HepG2 (cell line): ENCODE measurements around the gene ARF6. TPM values are rescaled to one million over a fixed set of nuclear protein-coding genes. Genes with fewer than 3 reads are reported as not detected.

Experiments
- EP300 ChIP-seq, 3 experiments: sonication (generic) in 1 of 3; formaldehyde crosslinking in 1 of 3; IDR thresholded peaks; 2 replicates each; pipeline versions ENCODE4 v1.5.1 to v1.6.1; 2011 to 2020; ENCODE audit warnings: low read depth in 2 of 3, low read length in 2 of 3, borderline replicate concordance in 1 of 3, improper control_type of control experiment in 1 of 3, mild to moderate bottlenecking in 1 of 3, missing genetic modification reagents in 1 of 3, moderate library complexity in 1 of 3
- MIXL1 ChIP-seq: IDR thresholded peaks from 2 replicates; pipeline ENCODE4 v1.6.1; 2016
- NFKBIZ ChIP-seq: IDR thresholded peaks from 2 replicates; pipeline ENCODE4 v1.6.1; 2018; ENCODE audit warnings: missing genetic modification reagents, missing compliant biosample characterization
- NR1H2 ChIP-seq: sonication (generic); formaldehyde crosslinking; IDR thresholded peaks from 2 replicates; pipeline ENCODE4 v1.8.1; 2022; ENCODE audit warnings: low read depth, missing genetic modification reagents, borderline replicate concordance
- PAXIP1 ChIP-seq: sonication (generic); formaldehyde crosslinking; conservative IDR thresholded peaks from 2 replicates; pipeline ENCODE4 v1.4.0; 2020; ENCODE audit warnings: mild to moderate bottlenecking, missing genetic modification reagents, moderate library complexity
- RBM39 ChIP-seq: fragments of 200-400 bp; formaldehyde crosslinking; IDR thresholded peaks from one replicate; pipeline ENCODE4 v1.6.1; 2018; ENCODE audit warnings: antibody characterized with exemption, mild to moderate bottlenecking, low read depth, low read length; ENCODE audit not compliant: poor library complexity, severe bottlenecking
- SKI ChIP-seq: fragments of 450-650 bp; IDR thresholded peaks from one replicate; pipeline ENCODE4 v1.6.1; 2018; ENCODE audit warnings: mild to moderate bottlenecking; ENCODE audit not compliant: partially characterized antibody
- SMARCE1 ChIP-seq: fragments of 450-650 bp; IDR thresholded peaks from 2 replicates; pipeline ENCODE4 v1.6.1; 2017; ENCODE audit warnings: borderline replicate concordance
- TAF1 ChIP-seq: sonication (generic); formaldehyde crosslinking; IDR thresholded peaks from 2 replicates; pipeline ENCODE4 v1.4.0; 2020; ENCODE audit warnings: missing genetic modification reagents
- TERF1 ChIP-seq: sonication (generic); formaldehyde crosslinking; IDR thresholded peaks from 2 replicates; pipeline ENCODE4 v1.8.0; 2022; ENCODE audit warnings: mild to moderate bottlenecking, missing genetic modification reagents, moderate library complexity
- ZNF230 ChIP-seq: sonication (generic); formaldehyde crosslinking; IDR thresholded peaks from 2 replicates; pipeline ENCODE4 v1.4.0; 2020; ENCODE audit warnings: mild to moderate bottlenecking, missing genetic modification reagents
- ZNF251 ChIP-seq: sonication (generic); formaldehyde crosslinking; IDR thresholded peaks from 2 replicates; pipeline ENCODE4 v1.9.0; 2021; ENCODE audit warnings: mild to moderate bottlenecking, missing genetic modification reagents
- ZNF432 ChIP-seq: sonication (generic); formaldehyde crosslinking; IDR thresholded peaks from 2 replicates; pipeline ENCODE4 v1.5.0; 2020; ENCODE audit warnings: missing genetic modification reagents, mild to moderate bottlenecking, borderline replicate concordance
- polyA plus RNA-seq, 8 experiments: library from polyadenylated mRNA; depleted of rRNA in 3 of 8; stranded (reverse) in 7 of 8; unstranded in 1 of 8; fragments of >200 nt; fragmentation: Illumina TruSeq in 4 of 8; extraction: Trizol in 4 of 8; gene quantifications; 2 replicates each; pipeline versions ENCODE4 v1.2.1 to v1.2.3, GENCODE V29; 2011 to 2016; ENCODE audit warnings: low read depth in 4 of 8, missing spikeins in 1 of 8, mixed read lengths in 1 of 8; ENCODE audit not compliant: insufficient read depth in 1 of 8
- total RNA-seq, 5 experiments: library from RNA; depleted of rRNA; stranded (reverse); fragments of >200 nt; fragmentation: Illumina TruSeq; extraction: Trizol; gene quantifications; 2 replicates each; pipeline ENCODE4 v1.2.3, GENCODE V29; 2016; ENCODE audit warnings: low read depth in 1 of 5
- TF ChIP-seq, protein P1 (sequence below): sonication (generic); formaldehyde crosslinking; IDR thresholded peaks from 2 replicates; pipeline ENCODE4 v1.4.0; 2020; ENCODE audit warnings: low read depth, missing genetic modification reagents
- TF ChIP-seq, protein P2 (sequence below): sonication (generic); formaldehyde crosslinking; IDR thresholded peaks from 2 replicates; pipeline ENCODE4 v1.5.0; 2020; ENCODE audit warnings: missing genetic modification reagents
- TF ChIP-seq, protein P3 (sequence below): sonication (generic); formaldehyde crosslinking; IDR thresholded peaks from 2 replicates; pipeline ENCODE4 v1.4.0; 2020; ENCODE audit warnings: missing genetic modification reagents
- TF ChIP-seq, protein P4 (sequence below): sonication (generic); formaldehyde crosslinking; IDR thresholded peaks from 2 replicates; pipeline ENCODE4 v1.8.1; 2023; ENCODE audit warnings: mild to moderate bottlenecking, missing genetic modification reagents

ARF6 gene
- total and polyA plus RNA-seq, 2 of the 13 experiments (the other 11 are each of a cell fraction or from before 2014, with no cell fraction given), result 12.7 to 31.9 TPM

DNA sequence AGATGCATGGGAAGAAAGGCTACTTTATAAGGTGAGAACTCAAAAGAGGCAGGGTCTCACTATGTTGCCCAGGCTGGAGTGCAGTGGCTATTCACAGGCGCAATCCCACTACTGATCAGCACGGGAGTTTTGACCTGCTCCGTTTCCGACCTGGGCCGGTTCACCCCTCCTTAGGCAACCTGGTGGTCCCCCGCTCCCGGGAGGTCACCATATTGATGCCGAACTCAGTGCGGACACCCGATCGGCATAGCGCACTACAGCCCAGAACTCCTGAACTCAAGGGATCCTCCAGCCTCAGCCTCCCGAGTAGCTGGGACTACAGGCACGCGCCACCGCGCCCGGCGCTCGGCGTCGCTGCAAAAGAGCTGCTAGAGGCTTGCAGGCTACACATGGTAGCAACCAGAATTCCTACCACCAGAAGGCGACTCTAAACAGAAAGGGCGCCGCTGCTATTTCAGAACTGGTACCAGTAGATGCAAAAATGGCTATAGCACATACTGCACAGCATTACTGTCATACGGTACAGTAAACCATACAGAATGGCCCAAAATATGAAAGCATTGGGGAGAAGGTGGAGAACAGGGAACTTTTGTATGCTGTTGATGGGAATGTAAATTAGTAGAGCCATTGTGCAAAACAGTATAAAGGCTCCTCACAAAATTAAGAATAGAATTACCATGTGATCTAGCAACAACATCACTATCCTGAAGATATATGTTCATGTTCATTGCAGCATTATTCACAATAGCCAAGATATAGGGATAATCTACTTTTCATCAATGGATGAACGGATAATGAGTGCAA is 39.1 kb upstream of the ARF6 start (continued):
- TF ChIP-seq, protein P1, sequence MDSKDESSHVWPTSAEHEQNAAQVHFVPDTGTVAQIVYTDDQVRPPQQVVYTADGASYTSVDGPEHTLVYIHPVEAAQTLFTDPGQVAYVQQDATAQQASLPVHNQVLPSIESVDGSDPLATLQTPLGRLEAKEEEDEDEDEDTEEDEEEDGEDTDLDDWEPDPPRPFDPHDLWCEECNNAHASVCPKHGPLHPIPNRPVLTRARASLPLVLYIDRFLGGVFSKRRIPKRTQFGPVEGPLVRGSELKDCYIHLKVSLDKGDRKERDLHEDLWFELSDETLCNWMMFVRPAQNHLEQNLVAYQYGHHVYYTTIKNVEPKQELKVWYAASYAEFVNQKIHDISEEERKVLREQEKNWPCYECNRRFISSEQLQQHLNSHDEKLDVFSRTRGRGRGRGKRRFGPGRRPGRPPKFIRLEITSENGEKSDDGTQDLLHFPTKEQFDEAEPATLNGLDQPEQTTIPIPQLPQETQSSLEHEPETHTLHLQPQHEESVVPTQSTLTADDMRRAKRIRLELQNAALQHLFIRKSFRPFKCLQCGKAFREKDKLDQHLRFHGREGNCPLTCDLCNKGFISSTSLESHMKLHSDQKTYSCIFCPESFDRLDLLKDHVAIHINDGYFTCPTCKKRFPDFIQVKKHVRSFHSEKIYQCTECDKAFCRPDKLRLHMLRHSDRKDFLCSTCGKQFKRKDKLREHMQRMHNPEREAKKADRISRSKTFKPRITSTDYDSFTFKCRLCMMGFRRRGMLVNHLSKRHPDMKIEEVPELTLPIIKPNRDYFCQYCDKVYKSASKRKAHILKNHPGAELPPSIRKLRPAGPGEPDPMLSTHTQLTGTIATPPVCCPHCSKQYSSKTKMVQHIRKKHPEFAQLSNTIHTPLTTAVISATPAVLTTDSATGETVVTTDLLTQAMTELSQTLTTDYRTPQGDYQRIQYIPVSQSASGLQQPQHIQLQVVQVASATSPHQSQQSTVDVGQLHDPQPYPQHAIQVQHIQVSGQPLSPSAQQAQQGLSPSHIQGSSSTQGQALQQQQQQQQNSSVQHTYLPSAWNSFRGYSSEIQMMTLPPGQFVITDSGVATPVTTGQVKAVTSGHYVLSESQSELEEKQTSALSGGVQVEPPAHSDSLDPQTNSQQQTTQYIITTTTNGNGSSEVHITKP (CRISPR knock-in tag), result 0 out of 2 replicates have a peak, but pooled peaks have one; percentile 29
- TF ChIP-seq, protein P2, sequence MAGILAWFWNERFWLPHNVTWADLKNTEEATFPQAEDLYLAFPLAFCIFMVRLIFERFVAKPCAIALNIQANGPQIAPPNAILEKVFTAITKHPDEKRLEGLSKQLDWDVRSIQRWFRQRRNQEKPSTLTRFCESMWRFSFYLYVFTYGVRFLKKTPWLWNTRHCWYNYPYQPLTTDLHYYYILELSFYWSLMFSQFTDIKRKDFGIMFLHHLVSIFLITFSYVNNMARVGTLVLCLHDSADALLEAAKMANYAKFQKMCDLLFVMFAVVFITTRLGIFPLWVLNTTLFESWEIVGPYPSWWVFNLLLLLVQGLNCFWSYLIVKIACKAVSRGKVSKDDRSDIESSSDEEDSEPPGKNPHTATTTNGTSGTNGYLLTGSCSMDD, result no peak
- TF ChIP-seq EP300 (IDR thresholded peaks at IDR 0.05; ENCODE audit: low read depth in 2 of 2, low read length in 2 of 2), result peak in 1 of 2 experiments; percentile 28; a peak in 1 of 4 replicates
- no peak for TF ChIP-seq EP300 (CRISPR knock-in tag; IDR thresholded peaks at IDR 0.05; ENCODE audit: borderline replicate concordance)
- no peak for TF ChIP-seq SMARCE1
- TF ChIP-seq ZNF251 (CRISPR knock-in tag), result no peak
- TF ChIP-seq PAXIP1 (CRISPR knock-in tag), result 0 out of 2 replicates have a peak, but pooled peaks have one; percentile 32
- TF ChIP-seq, protein P3, sequence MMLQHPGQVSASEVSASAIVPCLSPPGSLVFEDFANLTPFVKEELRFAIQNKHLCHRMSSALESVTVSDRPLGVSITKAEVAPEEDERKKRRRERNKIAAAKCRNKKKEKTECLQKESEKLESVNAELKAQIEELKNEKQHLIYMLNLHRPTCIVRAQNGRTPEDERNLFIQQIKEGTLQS (CRISPR knock-in tag), result no peak
- TF ChIP-seq, protein P4, sequence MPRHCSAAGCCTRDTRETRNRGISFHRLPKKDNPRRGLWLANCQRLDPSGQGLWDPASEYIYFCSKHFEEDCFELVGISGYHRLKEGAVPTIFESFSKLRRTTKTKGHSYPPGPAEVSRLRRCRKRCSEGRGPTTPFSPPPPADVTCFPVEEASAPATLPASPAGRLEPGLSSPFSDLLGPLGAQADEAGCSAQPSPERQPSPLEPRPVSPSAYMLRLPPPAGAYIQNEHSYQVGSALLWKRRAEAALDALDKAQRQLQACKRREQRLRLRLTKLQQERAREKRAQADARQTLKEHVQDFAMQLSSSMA (CRISPR knock-in tag), result no peak
- no peak for TF ChIP-seq ZNF230
- no peak for TF ChIP-seq RBM39
- TF ChIP-seq MIXL1 (CRISPR knock-in tag), result peak; percentile 24; the same call in 1 of the 2 replicates
- no peak for TF ChIP-seq TERF1
- TF ChIP-seq SKI, result no peak
- no peak; the same call in 1 of the 2 replicates for TF ChIP-seq TAF1 (CRISPR knock-in tag)
- no peak for TF ChIP-seq NFKBIZ
- no peak for TF ChIP-seq ZNF432 (CRISPR knock-in tag)
- TF ChIP-seq NR1H2 (CRISPR knock-in tag), result no peak
